GM18499 (cell line): ENCODE results near the gene SRGAP2C.
"Not testable (repeated sequence)": the region's sequence is repeated elsewhere in the genome, so short reads cannot be mapped to it uniquely, and the experiment has no call there.

Source experiments
- ATAC-seq: cut with Tn5 transposase; IDR thresholded peaks from one replicate; pipeline ENCODE4 v1.9.1; 2021; ENCODE audit warnings: moderate number of reproducible peaks; ENCODE audit not compliant: insufficient read depth, unreplicated experiment

The SRGAP2C gene

GRCh38 chr1:121400108-121400507, 215.3 kb downstream of the SRGAP2C start:
- not testable (repeated sequence) for ATAC-seq

GRCh38 chr1:121400541-121401310, 216.0 kb downstream of the SRGAP2C start:
- ATAC-seq, result not testable (repeated sequence)

- not testable (repeated sequence) for ATAC-seq
Measured at GRCh38 chr1:121401375-121401955, 216.7 kb downstream of the SRGAP2C start.

DNA sequence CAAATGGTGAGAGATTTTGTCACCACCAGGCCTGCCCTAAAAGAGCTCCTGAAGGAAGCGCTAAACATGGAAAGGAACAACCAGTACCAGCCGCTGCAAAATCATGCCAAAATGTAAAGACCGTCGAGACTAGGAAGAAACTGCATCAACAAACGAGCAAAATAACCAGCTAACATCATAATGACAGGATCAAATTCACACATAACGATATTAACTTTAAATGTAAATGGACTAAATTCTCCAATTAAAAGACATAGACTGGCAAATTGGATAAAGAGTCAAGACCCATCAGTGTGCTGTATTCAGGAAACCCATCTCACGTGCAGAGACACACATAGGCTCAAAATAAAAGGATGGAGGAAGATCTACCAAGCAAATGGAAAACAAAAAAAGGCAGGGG, 218.5 kb downstream of the SRGAP2C start:
- not testable (repeated sequence) for ATAC-seq

GRCh38 chr1:121408354-121408753, 223.6 kb downstream of the SRGAP2C start:
- ATAC-seq, result no peak

GRCh38 chr1:121413821-121414220, 229.0 kb downstream of the SRGAP2C start:
- ATAC-seq, result no peak

GRCh38 chr1:121414905-121415304, 230.1 kb downstream of the SRGAP2C start:
- no peak for ATAC-seq

DNA sequence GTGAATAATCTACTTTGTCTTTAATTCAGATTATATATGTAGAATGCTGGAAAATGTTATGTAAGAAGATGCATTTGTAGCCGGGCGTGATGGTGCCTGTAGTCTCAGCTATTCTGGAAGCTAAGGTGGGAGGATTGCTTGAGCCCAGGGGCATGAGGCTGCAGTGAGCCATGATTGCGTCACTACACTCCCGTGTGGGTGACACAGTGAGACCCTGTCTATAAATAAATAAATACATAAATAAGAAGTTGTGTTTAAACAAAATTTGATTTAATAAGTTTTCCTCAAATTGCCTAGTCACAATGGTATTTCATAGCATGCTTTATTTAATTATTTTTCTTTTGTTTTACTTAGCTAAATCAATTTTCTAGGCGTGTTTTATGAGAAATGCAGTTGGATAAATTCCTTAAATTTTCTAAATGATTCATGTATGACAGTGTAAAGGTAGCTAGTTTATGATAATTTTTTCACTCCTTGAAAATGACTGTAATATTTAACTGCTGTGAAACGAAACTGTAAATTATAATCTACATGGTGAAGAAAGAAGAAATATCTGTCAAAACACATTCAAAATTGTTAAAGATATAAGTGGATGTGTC, 232.6 kb downstream of the SRGAP2C start:
- no peak for ATAC-seq

GRCh38 chr1:121418369-121419049, 233.7 kb downstream of the SRGAP2C start:
- no peak for ATAC-seq

DNA sequence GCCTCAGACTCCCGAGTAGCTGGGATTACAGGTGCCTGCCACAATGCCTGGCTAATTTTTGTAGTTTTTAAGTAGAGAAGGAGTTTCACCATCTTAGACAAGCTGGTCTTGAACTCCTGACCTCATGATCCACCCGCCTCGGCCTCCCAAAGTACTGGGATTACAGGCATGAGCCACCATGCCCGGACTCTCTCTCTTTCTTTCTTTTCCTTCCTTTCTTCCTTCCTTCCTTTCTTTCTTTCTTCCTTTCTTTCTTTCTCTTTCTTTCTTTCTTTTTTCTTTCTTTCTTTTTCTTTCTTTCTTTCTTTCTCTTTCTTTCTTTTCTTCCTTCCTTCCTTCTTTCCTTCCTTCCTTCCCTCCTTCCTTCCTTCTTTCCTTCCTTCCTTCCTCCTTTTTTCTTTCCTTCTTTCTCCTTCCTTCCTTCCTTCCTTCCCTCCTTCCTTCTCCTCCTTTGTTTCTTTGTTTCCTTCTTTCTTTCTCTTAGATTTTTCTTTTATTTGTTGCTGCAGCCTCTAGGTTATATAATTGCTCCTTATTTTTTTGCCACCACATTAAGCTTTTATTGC, 234.4 kb downstream of the SRGAP2C start:
- ATAC-seq, result not testable (repeated sequence)

DNA sequence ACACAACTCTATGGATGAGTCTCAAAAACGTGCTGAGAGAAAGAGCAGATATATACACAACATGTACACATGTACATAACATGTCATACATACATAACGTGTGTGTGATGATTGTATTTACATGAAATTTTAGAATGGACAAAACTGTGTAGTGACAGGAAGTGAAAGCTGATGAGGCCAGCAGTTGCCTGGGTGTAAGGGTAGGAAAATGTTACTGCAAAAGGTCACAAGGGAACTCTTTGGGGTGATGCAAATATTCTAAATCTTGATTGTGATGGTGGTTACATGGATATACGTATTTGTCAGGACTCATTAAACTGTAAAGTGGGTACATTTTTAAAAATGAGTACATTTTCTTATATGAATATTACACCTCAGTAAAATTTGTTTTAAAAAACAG, 236.7 kb downstream of the SRGAP2C start:
- peak; percentile 65 for ATAC-seq

- ATAC-seq, result not testable (repeated sequence)
Measured at GRCh38 chr1:121423956-121424355, 239.2 kb downstream of the SRGAP2C start.

DNA sequence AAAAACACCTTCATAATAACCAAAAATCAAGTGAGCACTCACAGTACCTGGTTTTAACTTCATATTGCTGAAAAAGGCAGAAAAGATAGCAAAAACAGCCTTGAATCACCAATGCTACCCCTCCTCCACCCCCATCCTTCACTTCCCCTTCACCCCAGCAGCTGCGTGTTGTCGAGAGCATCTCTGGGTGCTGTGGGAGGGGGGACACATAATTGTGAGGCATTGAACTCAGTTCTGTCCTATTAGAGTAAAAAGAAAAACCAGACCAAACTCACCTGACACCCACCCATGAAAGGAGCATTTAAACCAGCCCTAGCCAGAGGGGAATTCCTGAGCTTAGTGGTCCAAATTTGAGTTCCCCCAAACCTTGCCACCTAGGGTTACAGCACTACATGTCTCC, 248.7 kb downstream of the SRGAP2C start:
- ATAC-seq, result not testable (repeated sequence)

DNA sequence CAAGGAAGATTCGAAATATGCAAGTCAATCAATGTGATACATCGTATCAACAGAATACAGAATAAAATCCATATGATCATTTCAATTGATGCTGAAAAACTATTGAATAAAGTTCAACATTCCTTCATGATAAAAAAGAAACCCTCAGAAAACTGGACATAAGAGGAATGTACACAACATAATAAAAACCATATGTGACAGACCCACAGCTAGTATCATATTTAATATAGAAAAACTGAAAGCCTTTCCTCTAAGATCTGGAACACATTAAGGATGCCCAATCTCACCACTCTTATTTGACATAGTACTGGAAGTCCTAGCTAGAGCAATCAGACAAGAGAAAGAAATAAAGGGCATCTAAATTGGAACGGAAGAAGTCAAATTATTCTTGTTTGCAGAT, 254.1 kb downstream of the SRGAP2C start:
- not testable (repeated sequence) for ATAC-seq

- ATAC-seq, result no peak
Measured at GRCh38 chr1:121440993-121441392, 256.2 kb downstream of the SRGAP2C start.
